GM21528 (cell line): ENCODE results near the gene ENPP1.
A peak's percentile ranks its signal among the peaks of the same experiment; 100 is the strongest.

Experiments
- ATAC-seq: cut with Tn5 transposase; IDR thresholded peaks from one replicate; pipeline ENCODE4 v1.9.1; 2021; ENCODE audit warnings: mild to moderate bottlenecking, moderate library complexity; ENCODE audit not compliant: unreplicated experiment, low FRiP score

ENPP1 gene

DNA sequence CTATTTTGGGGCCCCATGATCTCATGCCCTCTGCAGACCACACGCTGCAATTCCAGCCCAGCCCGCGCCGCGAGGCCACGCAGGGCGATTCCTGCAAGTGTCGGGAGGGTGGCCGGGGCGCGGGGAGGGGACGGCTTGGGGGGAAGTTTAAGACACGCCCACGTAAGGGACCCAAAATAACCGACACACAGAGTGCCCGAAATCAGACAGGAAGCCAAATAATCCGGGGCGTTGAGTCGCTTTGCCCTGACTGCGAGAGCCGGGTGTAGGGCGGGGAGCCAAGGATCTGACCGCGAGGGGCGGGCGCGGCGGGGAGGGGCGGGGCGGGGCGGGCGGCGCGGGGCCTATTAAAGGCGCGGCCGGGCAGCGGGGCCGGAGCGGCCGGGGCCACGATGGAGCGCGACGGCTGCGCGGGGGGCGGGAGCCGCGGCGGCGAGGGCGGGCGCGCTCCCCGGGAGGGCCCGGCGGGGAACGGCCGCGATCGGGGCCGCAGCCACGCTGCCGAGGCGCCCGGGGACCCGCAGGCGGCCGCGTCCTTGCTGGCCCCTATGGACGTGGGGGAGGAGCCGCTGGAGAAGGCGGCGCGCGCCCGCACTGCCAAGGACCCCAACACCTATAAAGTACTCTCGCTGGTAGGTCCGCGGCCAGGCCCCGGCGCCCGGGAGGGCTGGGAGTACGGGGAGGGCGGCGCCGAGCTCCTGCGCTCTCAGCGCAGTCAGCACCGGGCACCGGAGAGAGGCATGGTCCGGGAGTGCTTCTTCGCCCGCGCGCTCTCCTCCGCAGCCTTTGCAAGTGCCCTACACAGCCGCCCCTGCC lies at the start of gene ENPP1:
Gene ENPP1 (plus strand): TSS at position 377 of the 816 bp plus-strand sequence. CDS start 16 bp downstream, at position 393.
- peak; percentile 64 for ATAC-seq

DNA sequence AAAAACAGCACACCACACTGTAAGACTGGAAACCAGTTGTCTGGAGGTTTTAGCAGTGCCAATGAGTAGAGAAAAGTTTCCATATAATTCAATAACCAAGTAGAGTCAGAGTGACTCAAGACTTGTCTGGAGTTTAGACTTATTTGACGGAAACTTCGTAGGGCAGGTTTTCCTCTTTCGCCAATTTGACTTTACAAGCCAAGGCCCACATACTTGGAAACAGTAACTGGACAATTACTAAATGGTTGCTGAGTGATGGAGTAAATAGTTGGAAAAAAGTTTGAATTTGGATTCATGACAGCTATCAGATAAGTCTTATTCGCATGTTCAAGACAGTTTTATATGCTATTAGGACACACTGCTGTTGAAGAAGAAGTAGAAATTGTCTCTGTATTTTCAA lies 48.9 kb upstream of the ENPP1 start:
- ATAC-seq = no peak

DNA sequence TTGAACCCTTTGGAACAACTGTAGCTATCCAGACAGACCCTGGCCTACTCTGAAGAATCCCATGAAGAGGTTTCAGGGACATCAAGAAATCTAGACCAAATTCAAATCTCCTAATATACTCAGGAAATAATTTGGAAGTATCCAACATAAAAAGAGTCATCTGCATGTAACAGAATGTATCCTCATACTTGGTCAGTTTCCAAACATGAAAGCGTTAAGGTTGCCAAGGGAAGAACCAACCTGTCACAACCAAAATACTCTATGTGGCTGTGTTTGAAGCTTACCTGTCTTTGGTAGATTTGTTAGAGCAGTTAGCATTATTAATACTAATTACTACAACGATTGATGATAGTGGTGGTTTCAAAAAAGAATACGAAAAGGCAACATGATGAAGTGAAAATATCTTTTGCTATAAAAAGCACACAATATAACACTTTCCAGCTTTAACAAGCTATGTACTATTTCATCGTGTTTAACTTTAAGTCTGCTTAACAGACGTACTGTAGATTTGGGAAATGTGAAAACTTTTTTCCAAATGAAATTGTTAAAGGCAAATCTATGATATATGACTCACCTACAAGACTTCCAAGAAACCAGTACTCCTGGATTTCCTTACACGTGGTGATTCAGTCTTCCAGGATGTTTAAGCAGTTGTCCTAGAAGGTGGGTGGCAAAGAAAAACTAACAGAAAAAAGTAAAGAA lies 46.6 kb upstream of the ENPP1 start:
- no peak for ATAC-seq

DNA sequence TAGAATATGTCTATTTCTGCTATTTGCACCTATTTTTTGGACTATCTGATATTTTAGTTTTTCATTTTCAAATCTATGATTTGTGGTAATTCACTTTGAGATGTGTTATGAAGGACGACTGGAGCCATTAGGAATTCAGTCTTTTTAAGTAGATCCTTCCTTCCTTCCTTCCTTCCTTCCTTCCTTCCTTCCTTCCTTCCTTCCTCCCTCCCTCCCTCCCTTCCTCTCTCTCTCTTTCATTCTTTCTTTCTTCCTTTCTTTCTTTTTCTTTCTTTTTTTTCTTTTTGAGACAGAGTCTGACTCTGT lies 46.1 kb upstream of the ENPP1 start:
- ATAC-seq = no peak

DNA sequence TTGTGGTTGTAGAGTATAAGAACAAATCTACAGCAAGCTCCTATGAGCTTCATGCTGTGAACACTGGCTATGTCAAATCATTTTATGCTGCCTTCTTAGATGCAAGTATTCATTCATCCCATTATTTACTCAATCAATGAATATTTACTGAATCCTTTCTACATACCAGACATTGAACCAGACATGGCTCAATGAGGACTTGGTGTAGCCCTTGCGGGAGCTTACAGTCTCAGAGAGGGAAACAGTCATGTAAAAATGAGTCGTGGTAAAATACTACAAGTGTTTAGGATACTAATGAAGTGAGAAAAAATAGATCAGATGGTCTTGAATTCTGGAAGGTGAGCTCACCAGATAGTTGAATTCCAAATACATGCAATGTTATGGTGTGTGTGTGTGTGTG lies 44.8 kb upstream of the ENPP1 start:
- ATAC-seq = no peak

DNA sequence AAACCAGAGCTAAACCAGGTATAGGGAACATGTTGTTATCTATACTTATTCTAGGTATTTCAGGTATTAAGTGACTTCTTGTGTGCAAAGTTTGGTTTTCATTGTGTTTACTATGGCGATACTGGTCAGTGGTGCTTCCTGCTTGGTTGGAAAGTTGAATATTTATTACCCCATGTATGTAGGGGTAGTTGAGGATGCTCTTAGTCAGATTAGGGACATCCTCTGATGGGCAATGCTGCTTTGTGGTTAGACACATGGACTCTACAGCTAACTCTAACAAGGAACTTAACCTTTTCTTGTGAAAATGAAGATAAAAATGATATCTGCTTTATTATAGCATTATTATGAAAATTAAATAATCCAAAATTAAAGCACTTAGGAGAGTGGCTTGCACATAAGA lies 44.1 kb upstream of the ENPP1 start:
- ATAC-seq = no peak

DNA sequence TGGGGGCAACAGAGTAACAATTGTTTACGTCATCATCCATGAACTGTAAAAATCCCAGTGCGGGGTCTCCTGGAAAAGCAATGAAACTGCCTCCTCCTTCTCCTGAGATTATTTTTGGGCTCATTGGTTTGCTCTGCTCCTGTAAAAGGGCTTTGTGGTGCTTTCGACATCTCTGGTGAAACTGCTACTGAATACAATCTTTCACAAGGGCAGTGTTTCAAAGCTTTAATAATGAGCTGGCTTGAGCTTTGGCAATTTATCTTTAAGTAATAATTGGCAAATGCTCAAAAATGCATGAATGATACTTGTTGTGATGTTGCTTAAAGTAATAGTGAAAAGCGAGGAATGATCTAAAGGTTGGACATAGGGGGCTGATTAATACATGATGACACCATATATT lies 43.5 kb upstream of the ENPP1 start:
- ATAC-seq = no peak

DNA sequence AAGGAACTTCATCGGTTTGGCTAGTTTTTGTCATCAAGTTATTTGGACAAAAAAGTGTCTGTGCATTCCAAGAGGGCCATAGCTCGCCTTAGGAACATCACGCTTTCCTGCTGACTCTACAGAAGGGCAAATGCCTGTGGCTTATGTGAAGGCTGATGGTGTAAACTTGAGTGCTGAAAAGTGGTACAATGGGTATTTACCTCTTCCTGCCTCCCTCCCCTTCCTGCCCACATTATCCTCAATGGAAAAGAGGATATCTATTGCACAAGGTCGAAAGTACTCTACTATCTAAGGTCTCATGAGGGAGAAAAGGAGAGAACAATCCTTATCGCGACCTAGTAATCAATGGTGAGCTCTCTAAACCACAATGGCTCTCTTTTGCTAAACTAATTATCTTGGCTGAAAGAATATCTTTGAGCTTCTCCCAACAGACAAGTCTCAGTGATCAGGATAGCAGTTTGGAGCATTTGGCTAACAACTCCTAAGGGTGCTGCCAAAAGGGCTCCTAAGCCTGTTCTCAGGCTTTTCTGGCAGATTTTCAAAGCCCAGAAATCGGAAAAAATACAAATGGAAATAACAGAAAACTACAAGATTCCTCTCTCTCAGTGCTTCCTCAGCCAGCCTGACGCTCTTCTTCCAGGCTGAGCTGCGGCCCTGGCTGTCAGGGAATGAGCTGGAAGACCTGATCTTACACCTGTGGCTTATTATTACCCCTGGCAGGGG lies 42.6 kb upstream of the ENPP1 start:
- no peak for ATAC-seq

DNA sequence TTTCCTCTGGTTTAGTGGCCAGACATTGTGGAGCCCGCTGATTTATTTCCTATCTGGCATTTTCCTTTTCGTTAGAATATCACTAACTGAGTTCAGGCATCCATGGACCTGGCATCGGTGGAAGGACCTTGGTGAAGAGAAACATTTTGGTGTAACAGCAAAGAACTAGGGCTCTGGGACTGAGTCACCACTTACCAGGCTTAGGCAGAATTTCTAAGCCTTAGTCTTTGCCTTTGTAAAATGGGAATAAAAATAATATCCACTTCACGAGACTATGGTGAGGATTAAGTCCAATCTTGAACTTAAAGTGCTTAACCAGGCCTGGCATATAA lies 42.0 kb upstream of the ENPP1 start:
- ATAC-seq = no peak

DNA sequence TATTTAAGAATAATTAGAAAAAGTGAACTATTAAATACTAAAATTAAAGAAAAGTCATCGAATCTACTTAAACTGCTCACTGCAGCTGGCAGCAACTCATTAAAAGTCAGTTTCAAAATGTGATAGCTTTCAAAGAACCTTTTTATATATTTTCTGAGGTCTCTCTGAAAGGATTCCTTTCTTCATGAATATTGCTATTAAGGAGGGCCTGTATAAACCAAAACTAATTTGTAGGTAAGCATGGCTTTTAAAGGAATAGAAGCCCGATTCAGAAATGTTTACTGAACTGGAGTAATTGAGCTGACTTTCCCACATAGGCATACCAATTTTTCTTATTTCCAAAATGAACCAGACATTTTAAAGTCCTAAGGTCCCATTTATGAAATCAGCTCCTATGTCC lies 41.2 kb upstream of the ENPP1 start:
- no peak for ATAC-seq

DNA sequence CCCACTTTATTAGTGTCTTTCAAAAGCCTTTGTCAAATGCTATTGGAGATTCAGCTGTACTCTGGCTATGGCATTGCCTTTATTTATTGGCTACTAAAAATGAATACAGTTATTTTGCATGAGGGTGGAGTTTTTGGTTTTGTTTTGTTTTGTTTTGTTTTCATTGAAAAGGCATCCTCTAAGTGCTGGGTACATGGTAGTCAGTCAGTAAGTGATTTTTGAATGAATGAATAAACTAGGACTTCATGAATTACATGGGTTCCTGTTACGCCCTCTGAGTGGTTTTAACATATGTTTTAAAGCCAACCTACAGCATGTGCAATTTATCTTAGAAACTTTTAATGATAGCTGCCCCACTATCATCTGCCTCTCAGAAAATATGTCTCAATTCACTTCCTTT lies 38.9 kb upstream of the ENPP1 start:
- ATAC-seq = no peak

DNA sequence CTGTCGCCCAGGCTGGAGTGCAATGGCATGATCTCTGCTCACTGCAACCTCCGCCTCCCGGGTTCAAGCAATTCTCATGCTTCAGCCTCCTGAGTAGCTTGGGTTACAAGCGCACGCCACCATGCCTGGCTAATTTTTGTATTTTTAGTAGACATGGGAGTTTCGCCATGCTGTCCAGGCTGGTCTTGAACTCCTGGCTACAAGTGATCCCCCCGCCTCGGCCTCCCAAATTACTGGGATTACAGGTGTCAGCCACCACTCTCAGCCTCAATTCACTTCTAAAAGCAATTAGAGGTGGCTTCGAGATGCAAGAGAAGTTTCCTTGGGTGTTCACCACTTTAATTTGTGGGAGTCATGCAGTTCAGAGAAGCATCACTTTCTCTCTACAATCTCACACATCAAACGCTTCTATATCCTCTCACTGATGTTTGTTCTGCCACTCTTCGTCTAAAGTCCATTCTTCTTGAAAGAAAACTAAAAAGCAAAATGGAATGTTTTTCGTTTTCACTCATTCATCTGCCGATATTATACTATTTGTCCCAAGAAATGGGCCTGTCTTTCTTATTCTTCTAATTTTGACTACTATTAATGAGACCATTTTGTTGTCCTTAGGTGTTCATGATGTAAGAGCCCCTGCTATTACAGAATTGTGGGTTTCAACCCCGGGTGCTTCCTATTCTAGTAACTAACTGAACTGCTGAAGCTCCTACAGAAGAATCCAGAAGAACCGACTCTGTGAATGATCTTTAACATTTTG lies 38.3 kb upstream of the ENPP1 start:
- ATAC-seq = no peak

DNA sequence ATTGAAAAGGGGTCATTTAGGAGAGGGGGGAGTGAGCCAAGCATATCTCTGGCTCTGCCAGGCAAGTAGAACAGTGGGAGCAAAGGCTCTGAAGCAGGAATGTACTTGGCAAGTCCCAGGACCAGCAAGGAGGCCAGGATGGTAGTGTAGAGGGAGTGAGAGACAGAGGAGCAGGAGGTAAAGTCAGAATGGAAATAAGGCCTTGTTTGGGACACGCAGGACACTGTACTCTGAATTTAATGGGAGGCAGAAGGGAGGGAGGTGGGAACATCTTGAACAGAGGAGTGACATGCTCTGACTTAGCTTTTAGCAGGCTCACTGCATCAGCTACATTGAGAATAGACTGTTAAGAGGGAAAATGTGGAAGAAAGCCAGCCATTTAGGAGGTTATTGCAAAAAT lies 37.0 kb upstream of the ENPP1 start:
- no peak for ATAC-seq

DNA sequence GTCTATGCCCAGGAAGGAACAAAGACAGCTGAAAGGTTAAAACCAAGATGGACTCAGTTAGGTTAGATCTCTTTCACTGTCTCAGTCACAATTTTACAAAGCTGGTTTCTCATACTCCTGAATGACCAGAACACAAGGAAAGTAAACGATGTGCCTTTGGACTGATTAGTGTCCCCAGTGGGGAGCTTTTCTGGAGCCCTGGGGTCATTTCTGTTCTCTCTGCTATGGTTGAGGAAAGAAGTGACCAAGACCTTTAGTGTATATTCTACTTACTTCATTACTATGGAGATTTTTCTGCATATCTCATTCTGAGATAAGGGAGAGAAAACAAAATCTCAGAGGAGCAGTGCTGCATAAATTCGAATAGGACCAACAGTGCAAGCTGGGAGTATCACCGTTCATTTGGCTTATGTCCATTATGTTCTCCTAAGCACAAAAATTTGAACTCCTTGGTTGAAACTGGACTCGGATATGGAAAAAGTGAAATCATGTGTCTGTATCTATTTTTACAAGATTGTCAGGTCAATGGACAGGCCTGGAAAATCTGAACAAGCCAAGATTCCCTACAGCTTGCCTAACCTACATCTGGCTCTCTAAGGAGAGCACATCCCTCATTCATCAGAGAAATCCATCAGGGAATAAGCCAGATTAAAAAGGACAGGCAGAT lies 34.4 kb upstream of the ENPP1 start:
- no peak for ATAC-seq

DNA sequence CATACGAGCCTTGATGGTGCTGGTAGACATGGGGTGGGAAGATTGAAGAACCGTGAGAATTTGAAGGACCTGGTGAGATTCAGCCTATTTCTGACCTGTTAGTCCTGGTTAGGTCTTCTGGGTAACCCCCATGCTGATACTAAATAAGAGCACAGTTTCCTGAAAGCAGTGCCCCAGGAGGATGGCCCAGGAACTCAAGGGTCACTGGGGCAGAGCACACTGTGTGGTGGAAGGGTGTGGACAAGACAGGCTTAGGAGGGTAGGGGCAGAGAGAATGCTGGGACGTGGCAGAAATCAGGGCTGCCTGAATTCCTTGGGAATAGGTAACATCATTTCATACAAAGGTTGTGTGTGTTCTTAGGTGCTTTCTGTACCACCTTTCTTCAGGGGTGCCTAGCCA lies 31.9 kb upstream of the ENPP1 start:
- ATAC-seq = no peak

DNA sequence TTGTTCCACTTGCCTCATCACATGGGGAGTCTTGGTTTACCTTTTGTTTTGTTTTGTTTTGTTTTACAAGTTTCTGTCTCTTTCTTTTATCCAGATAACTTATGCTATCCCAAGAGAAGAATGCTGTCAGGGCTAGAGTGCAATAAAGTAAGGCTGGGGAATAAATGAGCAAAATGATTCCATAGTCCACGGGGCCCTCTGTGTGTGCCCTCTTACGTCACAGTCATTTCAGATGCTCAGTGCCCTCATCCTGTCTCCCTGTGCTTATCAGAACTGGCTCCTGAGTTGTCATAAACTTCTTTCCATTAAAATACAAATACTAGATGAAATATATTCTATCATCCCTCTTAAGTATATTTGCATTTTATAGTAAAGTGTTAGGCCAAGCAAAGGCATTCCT lies 30.8 kb upstream of the ENPP1 start:
- no peak for ATAC-seq

DNA sequence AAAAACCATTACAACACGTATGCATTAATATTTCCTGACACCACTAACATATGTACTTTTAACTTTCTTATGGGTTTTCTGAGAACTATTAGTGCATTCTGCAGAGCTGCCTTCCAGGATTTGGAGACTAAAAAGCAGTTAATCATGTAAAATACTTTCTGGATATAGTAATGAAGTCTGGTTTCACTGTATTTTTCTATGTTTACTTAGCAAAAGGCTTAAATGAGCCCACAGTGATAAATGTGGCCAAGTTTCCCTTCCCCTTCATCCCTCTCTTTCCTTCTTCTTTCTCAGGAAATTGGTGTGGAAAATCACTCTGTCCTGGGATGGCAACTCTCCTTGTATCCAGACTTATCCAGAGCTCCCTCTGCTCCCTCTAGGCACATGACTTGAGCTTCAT lies 29.7 kb upstream of the ENPP1 start:
- ATAC-seq = no peak

DNA sequence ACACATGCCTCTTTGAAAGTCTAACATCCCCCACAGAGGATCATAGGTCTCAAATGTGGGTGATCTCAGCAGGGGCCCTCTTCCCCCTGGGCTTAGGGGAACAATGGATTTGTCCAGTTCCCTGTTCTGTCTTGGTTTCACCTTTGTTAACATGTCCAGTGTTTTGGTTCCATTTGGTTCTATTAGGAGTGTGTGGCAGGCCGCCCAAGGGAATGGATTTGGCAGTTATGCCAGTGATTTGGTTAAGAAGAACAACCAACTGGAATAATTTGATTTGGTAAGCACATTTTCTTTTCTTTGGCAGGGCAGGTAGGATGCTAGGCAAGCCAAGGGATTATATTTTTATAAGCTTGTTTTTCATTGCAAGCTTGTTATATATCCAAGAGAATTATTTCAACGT lies 28.5 kb upstream of the ENPP1 start:
- no peak for ATAC-seq

DNA sequence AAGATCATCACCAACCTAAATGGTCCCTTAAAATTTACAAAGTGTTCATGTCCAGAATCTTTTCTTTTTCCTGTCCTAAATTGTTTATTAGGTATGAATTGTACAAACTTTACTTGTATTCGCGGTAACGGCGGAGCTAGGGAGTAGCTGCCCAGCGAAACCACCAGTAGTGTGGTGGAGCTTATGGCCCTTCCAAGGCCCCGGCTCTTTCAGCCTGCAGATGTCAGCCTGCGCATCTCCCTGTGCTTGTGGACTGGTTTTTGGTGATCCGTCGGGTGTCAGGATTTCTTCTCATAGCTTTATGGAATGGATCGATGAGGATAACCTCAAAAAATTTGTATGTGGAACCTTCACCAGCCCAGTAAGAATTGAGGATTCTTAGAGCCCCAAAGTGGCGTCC lies 27.2 kb upstream of the ENPP1 start:
- ATAC-seq = no peak

DNA sequence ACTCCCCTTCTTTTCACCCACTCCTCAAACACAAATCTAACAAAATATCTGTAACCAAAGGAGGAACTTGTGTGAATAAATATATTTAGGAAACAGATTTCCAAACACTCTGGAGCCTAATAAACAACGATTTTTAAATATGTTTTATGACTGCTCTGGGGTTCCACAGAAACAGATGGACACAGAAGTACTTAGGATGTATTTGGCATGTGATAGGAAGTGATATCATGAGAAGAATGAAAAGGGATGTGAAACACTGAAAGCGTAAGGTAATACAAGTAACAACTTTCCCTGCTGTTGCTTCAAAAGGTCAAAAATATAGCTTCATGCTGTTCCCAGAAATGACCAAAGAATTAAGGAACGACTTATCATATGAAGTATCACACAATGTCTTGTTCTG lies 26.1 kb upstream of the ENPP1 start:
- no peak for ATAC-seq

DNA sequence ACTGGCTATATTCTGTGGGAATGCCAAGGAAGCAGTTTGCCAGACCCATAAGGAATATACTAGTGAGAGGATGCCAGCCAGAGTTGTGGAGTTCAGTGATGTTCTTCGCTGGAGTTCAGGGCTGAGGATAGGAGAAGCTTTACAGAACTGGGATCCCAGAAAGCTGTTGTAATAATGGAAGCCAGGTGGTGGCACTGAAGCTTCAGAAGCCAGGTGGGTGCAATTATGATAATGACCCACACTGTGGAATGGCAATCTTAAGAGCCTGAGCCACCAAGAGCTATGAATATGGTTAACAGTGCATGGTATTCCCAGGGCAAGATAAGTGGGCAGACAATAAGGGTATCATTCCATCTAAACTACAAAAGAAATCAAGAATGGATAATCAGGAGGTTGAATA lies 25.1 kb upstream of the ENPP1 start:
- no peak for ATAC-seq
